Measurements from ENCODE around the gene ABHD2. TPM values are rescaled to one million over a fixed set of nuclear protein-coding genes. Genes with fewer than 3 reads are reported as not detected.

The ABHD2 gene
- total RNA-seq, 2 experiments from 2014 or later, result 16.1 to 22.8 TPM

DNA sequence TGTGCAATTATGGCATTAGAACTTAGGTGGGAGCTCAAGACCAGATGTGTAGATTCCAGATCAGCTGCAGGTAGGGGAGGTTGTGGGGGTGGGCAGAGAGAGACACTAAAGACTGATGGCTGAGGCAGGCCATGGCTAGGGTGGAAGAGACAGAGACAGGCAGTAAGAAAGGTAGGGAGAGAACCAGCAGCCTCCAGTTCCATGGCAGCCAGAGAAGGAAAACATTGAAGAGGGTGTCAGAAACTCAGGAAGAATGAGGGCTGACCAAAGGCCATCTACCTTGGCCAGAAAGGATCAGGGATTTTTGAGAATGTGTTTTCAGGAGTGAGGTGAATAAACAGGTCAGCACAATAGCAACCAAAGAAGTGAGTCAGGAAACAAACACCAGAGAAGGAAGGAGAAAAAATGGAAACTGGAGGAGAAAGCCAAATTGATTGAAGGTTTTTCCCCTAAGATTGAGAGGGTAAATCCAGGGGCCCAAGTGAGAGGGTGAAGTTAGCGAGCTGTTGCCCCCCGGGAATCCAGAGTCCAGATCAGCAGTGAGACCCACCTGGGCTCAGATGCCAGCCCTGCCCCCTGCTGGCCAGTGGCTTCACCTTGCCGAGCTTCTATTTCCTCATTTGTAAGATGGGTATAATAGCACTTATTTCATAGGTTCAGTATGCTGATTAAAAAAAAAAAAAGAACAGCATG, 41.0 kb downstream of the ABHD2 start:
- POLR2A ChIA-PET, result interaction anchor here (0.6 to 0.7 kb wide), 2 partner anchors 21 to 144 kb away, joined by 3 to 5 read pairs; no protein-coding TSS in a partner anchor
- peak; percentile 58 for DNase-seq (ENCODE audit: low spot score)
- no peak for TF ChIP-seq EZH2phosphoT487 (IDR thresholded peaks at IDR 0.05; ENCODE audit: borderline replicate concordance, low read depth, low read length)
- TF ChIP-seq, protein P1, sequence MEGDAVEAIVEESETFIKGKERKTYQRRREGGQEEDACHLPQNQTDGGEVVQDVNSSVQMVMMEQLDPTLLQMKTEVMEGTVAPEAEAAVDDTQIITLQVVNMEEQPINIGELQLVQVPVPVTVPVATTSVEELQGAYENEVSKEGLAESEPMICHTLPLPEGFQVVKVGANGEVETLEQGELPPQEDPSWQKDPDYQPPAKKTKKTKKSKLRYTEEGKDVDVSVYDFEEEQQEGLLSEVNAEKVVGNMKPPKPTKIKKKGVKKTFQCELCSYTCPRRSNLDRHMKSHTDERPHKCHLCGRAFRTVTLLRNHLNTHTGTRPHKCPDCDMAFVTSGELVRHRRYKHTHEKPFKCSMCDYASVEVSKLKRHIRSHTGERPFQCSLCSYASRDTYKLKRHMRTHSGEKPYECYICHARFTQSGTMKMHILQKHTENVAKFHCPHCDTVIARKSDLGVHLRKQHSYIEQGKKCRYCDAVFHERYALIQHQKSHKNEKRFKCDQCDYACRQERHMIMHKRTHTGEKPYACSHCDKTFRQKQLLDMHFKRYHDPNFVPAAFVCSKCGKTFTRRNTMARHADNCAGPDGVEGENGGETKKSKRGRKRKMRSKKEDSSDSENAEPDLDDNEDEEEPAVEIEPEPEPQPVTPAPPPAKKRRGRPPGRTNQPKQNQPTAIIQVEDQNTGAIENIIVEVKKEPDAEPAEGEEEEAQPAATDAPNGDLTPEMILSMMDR (conservative IDR thresholded peaks at IDR 0.05; ENCODE audit: low read length), result peak; percentile 94
- H2AFZ ChIP-seq (ENCODE audit: low read length), result no peak overlapping the region
- H3K4me3 ChIP-seq (ENCODE audit: low read depth, low read length, poor library complexity, severe bottlenecking), result no peak overlapping the region
- H4K20me1 ChIP-seq (ENCODE audit: insufficient read depth, low read length), result no peaks in the 10 kb centered on the region
- H3K4me2 ChIP-seq (ENCODE audit: low read length), result no peak overlapping the region
- H3K79me2 ChIP-seq (ENCODE audit: insufficient read depth, low read depth, low read length), result no peaks in the 10 kb centered on the region
- no peaks in the 10 kb centered on the region for H3K9me2 ChIP-seq (ENCODE audit: insufficient read depth, low read length)
- H3K9me3 ChIP-seq (ENCODE audit: low read length), result no peaks in the 10 kb centered on the region
- peaks cover 7% of the 10 kb centered on the region; the same call in 1 of the 2 replicates for H3K36me3 ChIP-seq (ENCODE audit: insufficient read depth, low read length)
- no peaks in the 10 kb centered on the region for H3K4me1 ChIP-seq (ENCODE audit: insufficient read depth, low read length, poor library complexity, severe bottlenecking)
- H3K27ac ChIP-seq (ENCODE audit: low read depth, low read length, poor library complexity, severe bottlenecking), result no peak overlapping the region
- CTCF ChIA-PET (ENCODE audit: unreplicated experiment), result interaction anchor here (0.6 to 1.2 kb wide), 2 partner anchors 13 to 239 kb away, joined by 3 read pairs; no protein-coding TSS in a partner anchor
- intact Hi-C loops (cut with micrococcal nuclease; ENCODE audit: unreplicated experiment), result loop anchor here (1.0 to 5.0 kb wide), 2 partner anchors 52 to 72 kb away; no protein-coding TSS in a partner anchor
- no TSS peak for BruUV-seq (replicated peaks)

DNA sequence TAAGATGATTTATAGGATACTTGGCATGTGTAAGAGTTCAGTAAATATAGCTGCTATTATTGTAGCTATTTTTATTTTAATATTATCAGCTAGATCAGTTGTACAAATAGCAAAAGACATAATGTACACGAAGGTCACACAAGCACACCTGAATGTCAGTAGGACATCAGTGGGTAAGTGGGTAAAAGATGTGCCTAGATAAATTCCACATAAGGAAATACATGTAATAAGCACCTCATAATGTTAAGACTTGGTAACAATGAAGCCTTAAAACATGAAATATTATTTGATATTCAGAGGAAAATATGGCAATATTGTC, 41.5 kb downstream of the ABHD2 start:
- no peak overlapping the region for H3K4me2 ChIP-seq (ENCODE audit: low read length)
- TF ChIP-seq, protein P1 (conservative IDR thresholded peaks at IDR 0.05; ENCODE audit: low read length), result peak; percentile 22
- no peak for TF ChIP-seq EZH2phosphoT487 (IDR thresholded peaks at IDR 0.05; ENCODE audit: borderline replicate concordance, low read depth, low read length)
- intact Hi-C loops (cut with micrococcal nuclease; ENCODE audit: unreplicated experiment), result loop anchor here (1.0 to 5.0 kb wide), 2 partner anchors 52 to 72 kb away; no protein-coding TSS in a partner anchor
- POLR2A ChIA-PET, result interaction anchor here (0.6 kb wide), 1 partner anchor 143 kb away, joined by 3 read pairs; no protein-coding TSS in a partner anchor
- no peak for DNase-seq (ENCODE audit: low spot score)
- peaks cover 7% of the 10 kb centered on the region; the same call in 1 of the 2 replicates for H3K36me3 ChIP-seq (ENCODE audit: insufficient read depth, low read length)
- no TSS peak for BruUV-seq (replicated peaks)
- no peaks in the 10 kb centered on the region for H3K79me2 ChIP-seq (ENCODE audit: insufficient read depth, low read depth, low read length)
- no peaks in the 10 kb centered on the region for H4K20me1 ChIP-seq (ENCODE audit: insufficient read depth, low read length)
- CTCF ChIA-PET (ENCODE audit: unreplicated experiment), result interaction anchor here (0.6 kb wide), 1 partner anchor 238 kb away, joined by 3 read pairs; no protein-coding TSS in a partner anchor
- H3K27ac ChIP-seq (ENCODE audit: low read depth, low read length, poor library complexity, severe bottlenecking), result no peak overlapping the region
- no peak overlapping the region for H2AFZ ChIP-seq (ENCODE audit: low read length)
- H3K4me3 ChIP-seq (ENCODE audit: low read depth, low read length, poor library complexity, severe bottlenecking), result no peak overlapping the region
- H3K9me3 ChIP-seq (ENCODE audit: low read length), result no peaks in the 10 kb centered on the region
- H3K9me2 ChIP-seq (ENCODE audit: insufficient read depth, low read length), result no peaks in the 10 kb centered on the region
- no peaks in the 10 kb centered on the region for H3K4me1 ChIP-seq (ENCODE audit: insufficient read depth, low read length, poor library complexity, severe bottlenecking)

DNA sequence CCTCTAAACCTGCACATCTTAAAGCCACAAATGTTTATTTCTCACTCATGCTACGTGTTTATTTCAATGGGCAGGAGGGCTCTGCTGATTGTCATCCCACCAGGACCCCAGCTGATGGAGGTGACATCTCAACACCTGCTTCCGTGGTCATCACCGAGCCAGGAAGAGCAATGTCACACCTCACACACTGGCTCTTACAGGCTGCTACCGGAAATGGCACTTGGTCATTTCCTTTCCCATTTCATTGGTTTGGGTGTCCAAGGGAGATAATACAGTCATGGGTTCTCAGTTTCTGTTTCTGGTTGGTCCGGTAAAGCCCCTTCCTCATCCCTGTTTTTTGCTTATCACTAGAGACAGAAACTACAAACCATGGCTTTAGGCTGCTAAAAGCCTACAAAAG, 41.9 kb downstream of the ABHD2 start:
- no peaks in the 10 kb centered on the region for H3K9me3 ChIP-seq (ENCODE audit: low read length)
- no peak overlapping the region for H2AFZ ChIP-seq (ENCODE audit: low read length)
- H3K4me3 ChIP-seq (ENCODE audit: low read depth, low read length, poor library complexity, severe bottlenecking), result no peak overlapping the region
- H3K4me2 ChIP-seq (ENCODE audit: low read length), result no peak overlapping the region
- H3K36me3 ChIP-seq (ENCODE audit: insufficient read depth, low read length), result peaks cover 7% of the 10 kb centered on the region; the same call in 1 of the 2 replicates
- no peaks in the 10 kb centered on the region for H3K4me1 ChIP-seq (ENCODE audit: insufficient read depth, low read length, poor library complexity, severe bottlenecking)
- POLR2A ChIA-PET, result interaction anchor here (0.6 kb wide), 1 partner anchor 143 kb away, joined by 3 read pairs; no protein-coding TSS in a partner anchor
- intact Hi-C loops (cut with micrococcal nuclease; ENCODE audit: unreplicated experiment), result no loop called here
- CTCF ChIA-PET (ENCODE audit: unreplicated experiment), result no interaction called here
- no peaks in the 10 kb centered on the region for H3K9me2 ChIP-seq (ENCODE audit: insufficient read depth, low read length)
- no peak for DNase-seq (ENCODE audit: low spot score)
- no TSS peak for BruUV-seq (replicated peaks)
- no peak for TF ChIP-seq EZH2phosphoT487 (IDR thresholded peaks at IDR 0.05; ENCODE audit: borderline replicate concordance, low read depth, low read length)
- TF ChIP-seq, protein P1 (conservative IDR thresholded peaks at IDR 0.05; ENCODE audit: low read length), result no peak
- no peaks in the 10 kb centered on the region for H3K79me2 ChIP-seq (ENCODE audit: insufficient read depth, low read depth, low read length)
- H3K27ac ChIP-seq (ENCODE audit: low read depth, low read length, poor library complexity, severe bottlenecking), result no peak overlapping the region
- H4K20me1 ChIP-seq (ENCODE audit: insufficient read depth, low read length), result no peaks in the 10 kb centered on the region

All from OCI-LY7 (cell line).